ENCODE results near the gene CILP. TPM values are rescaled to one million over a fixed set of nuclear protein-coding genes. Genes with fewer than 3 reads are reported as not detected.

CILP gene
- total RNA-seq, 1 donor from 2014 or later = 0.40 TPM

DNA sequence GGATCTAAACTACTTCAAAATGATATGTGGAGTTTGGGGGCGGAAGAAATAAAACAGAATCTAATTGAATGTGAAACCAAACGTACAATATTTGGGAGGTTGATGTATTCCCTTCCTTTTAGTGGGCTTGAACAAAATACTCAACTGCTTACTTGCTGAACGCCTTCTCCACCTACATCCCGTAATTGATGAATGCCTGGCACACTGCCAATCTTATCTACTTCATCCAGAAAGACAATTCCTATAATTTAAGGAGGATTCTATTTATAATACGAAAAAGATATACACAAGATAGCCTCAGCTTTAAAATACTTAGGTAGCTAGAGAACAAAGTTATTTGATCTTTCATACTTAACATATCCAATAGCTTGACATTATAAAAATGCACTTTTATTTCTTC, 54.6 kb downstream of the CILP start:
- DNase-seq (ENCODE audit: low read depth) = no peak

DNA sequence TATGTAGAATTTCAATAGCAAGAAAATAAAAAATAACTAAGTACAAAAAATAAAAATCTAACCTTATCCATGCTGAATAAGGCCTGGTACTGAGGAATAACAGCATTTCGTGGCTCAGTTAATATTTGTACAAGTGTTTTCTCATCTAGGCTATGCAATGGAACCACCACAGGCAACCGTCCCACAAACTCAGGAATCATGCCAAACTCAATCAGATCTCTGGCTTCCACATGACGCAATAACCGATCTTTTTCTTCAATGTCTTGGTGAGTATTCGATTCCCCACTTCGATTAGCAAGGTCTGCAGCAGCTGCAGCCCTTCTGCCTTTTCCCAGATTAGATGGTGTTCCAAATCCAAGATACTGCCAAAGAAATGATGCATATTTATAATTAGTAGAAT, 56.6 kb downstream of the CILP start:
- DNase-seq (ENCODE audit: low read depth) = no peak

DNA sequence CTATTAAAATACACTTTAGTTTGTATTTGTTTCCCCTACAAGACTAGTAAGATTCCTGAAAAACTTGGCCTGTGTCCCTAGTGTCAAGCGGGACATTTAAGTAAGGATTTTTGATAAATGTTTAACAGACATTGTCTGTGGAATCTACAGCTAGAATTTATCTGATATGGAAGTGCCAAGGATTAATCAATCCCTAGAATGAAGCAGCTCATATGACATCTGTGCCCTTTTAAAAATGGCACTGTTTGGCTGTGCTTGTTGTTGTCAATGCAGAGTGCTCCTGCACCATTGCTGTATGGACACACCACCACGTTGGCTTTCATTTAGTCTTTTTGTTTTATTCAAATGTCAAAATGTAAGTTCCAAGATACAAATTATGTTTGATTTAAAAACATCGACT, 63.4 kb downstream of the CILP start:
- no peak for DNase-seq (ENCODE audit: low read depth)

DNA sequence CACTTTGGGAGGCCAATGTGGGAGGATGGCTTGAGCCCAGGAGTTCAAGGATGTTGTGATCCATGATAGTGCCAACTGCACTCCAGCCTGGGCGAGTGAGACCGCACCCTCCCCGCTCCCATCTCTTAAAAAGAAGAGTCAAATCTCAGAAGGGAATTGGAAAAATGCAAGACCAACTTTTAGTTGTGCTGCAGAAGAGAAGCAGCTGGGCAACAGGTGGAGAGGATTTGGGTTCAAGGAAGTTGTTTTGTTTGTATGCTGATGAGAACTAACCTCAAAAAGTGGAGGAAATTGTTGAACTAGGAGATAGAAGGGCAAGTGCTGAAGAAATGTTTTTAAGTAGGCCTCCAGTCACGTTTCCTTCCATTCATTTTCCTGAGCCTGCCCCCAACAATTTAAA, 64.8 kb downstream of the CILP start:
- no peak for DNase-seq (ENCODE audit: low read depth)

Other genes starting within 250 kb of the CILP start
- 59.7 and 95.5 TPM in 2 replicates for gene SPG21, start 221.6 kb downstream of the CILP start, total RNA-seq
- 22.6 and 33.7 TPM in 2 replicates for gene MTFMT, start 181.8 kb downstream of the CILP start, total RNA-seq
- gene SLC51B, start 166.1 kb downstream of the CILP start, total RNA-seq = 0.15 TPM in 1 of 2 replicates, not detected in the other
- not detected in 2 replicates for gene RASL12, start 143.5 kb downstream of the CILP start, total RNA-seq
- gene KBTBD13, start 134.7 kb downstream of the CILP start, total RNA-seq = not detected in 2 replicates
- gene UBAP1L, start 96.3 kb downstream of the CILP start, total RNA-seq = under 0.01 and 1.4 TPM in 2 replicates
- 12.9 and 18.4 TPM in 2 replicates for gene PDCD7, start 77.7 kb downstream of the CILP start, total RNA-seq
- gene CLPX, start 26.1 kb downstream of the CILP start, total RNA-seq = 42.0 and 110 TPM in 2 replicates
- gene PARP16, start 75.4 kb upstream of the CILP start, total RNA-seq = 1.7 and 4.0 TPM in 2 replicates
- not detected in 2 replicates for gene RNU5A-1, start 84.6 kb upstream of the CILP start, total RNA-seq
- gene RNU5B-1, start 93.2 kb upstream of the CILP start, total RNA-seq = not detected in 2 replicates
- gene IGDCC3, start 166.5 kb upstream of the CILP start, total RNA-seq = 0.05 TPM in 1 of 2 replicates, not detected in the other
- 24.1 and 58.2 TPM in 2 replicates for gene IGDCC4, start 211.5 kb upstream of the CILP start, total RNA-seq